HG02759 (cell line): ENCODE measurements around the gene LSM3.
"Not testable (repeated sequence)": the region's sequence is repeated elsewhere in the genome, so short reads cannot be mapped to it uniquely, and the experiment has no call there.

Experiments
- ATAC-seq: cut with Tn5 transposase; IDR thresholded peaks from one replicate; pipeline ENCODE4 v1.9.1; 2021; ENCODE audit warnings: mild to moderate bottlenecking, moderate library complexity; ENCODE audit not compliant: unreplicated experiment

LSM3 gene

DNA sequence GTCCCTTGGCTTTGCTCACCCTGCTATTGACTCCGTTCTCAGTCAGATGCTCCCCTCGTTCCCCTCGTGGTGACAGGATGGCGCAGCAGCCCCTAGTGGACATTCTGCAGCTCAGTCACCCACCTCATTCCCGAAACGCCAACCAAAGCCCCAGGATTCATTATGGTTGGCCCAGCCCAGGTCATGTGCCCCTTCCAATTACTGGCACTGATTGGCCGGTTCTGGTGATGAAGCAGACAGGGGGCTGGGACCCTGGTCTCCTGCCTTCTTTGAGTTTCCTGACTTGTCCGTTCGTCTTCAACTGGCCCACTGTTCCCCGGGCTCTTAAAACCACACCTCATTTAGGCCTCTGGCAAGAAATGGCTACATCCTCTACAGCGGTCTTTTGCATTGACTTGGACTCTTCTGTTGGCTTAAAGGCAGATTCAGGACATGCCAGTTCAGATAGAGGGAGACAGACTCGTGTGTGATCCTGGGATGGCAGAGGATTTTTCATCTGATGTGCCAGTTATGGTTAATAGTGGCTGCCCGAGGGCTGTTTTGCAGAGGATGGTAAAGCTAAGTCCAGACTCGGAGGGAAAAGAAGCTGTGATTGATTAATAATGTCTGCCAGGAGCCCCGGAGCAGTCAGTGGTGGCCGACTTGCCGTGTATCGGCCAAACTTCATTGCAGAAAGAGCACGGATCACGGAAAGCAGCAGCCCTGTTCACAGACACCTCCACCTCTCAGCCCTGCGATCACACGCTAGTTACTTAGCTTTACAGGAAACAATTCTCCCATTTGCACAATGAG lies 37.8 kb downstream of the LSM3 start:
- ATAC-seq = peak; percentile 88

DNA sequence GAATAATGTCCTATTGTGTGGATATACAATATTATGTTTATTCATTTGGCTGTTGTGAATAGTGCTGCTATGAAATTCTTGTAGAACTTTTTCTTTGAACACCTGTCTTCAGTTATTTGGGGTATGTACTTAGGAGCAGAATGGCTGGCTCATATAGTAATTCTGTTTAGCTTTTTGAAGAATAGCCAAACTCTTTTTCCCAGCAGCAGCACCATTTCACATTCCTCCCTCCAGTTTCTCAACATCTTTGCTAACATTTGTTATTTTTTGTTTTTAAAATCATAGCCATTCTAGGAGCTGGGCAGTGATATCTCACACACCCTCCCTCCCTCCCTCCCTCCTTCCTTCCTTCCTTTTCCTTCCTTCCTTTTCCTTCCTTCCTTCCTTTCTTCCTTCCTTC lies 39.7 kb downstream of the LSM3 start:
- no peak for ATAC-seq

DNA sequence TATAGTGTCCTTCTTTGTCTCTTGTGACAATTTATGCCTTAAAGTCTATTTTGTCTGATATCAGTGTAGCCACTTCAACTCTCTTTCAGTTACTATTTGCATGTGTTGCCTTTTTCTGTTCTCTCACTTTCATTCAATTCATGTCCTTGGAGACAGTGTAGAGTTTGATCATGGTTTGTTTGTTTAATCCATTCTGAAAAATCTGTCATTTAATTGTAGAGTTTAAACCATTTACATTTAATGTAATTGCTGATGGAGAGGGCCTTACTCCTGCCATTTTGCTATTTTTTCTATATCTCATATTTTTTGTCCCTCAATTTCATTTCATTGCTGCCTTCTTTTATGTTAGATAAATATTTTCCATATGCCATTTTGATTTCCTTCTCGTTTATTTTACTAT lies 42.3 kb downstream of the LSM3 start:
- ATAC-seq = no peak

DNA sequence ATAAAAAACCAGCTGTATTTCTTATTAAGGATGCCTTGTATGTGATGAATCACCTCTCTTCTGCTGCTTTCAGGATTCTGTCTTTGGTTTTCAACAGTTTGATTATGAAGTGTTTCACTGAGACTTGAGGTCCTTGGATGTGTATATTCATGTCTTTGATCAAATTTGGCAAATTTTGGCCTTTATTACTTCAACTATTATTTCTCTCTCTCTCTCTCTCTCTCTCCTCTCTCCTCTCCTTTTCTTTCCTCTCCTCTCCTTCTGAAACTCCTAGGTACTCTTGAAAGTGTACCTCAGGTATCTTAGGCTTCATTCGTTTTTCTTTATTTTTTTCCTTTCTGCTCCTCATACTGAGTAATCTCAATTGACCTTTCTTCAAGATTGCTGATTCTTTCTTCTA lies 43.3 kb downstream of the LSM3 start:
- ATAC-seq = no peak

DNA sequence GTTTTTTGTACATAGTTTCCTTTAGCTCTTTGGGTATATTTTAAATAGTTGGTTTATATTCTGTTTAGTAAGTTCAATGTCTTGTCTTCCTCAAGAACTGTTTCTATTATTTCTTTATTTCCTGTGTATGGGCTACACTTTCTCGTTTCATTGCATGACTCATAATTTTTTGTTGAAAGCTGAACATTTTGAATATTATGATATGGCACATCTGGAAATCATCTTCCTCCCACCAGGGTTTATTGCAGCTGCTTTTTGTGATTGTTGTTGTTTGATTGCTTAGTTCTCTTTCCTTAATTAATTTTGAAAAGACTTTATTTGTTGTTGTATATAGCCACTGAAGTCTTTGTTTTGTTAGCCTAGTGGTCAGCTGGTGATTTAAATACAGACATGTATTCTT lies 43.8 kb downstream of the LSM3 start:
- no peak for ATAC-seq

DNA sequence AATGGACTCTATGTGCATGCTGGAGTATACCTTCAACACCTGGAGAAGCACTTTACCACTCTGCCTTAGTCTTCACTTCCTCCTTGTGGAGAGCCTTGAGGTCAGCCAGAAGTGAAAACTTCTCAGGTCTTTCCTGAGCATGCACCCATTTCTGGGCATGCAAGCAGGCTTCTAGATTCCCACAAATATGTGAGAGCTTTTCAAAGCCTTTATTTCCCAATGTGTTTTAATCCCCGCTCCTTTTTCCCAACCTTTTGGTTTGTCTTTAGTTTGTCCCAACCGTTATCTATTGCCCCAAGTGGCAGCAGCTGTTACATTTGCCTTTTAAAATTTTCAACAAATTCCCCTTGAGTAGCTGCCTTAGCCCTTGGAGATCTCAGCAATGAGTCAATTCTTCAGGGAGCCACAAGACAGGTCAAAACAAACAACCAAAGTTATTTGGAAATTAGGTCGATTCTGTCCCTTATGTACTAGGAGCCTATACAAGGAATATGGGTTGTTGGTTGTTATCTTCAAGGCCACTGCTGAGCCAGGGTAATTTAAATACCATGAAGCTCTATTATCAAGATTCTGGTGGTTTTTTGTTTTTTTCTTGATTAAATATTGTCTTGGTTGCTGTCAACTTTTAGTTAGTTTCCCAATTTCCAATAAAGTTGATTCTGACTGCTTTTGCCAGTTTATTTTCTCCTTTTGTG lies 44.4 kb downstream of the LSM3 start:
- ATAC-seq = no peak

DNA sequence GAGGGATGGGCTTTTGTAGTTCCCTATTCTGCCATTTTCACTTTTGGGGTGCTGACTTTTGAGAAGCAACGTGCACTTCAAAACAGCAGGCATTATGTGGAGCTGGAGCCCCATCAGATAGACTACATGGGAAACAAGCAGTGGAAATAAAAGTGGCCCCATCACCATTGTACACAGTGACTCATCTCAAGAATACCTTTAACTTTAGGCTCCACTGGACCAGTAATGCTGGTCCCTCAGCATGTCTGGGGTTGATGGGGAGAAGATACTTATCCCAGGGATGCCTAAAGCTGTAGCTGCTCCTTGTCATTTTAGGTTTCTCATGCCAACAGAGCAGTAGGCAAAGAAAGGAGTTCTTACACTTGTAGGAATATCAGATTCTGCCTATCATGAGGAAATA lies 45.0 kb downstream of the LSM3 start:
- no peak for ATAC-seq

DNA sequence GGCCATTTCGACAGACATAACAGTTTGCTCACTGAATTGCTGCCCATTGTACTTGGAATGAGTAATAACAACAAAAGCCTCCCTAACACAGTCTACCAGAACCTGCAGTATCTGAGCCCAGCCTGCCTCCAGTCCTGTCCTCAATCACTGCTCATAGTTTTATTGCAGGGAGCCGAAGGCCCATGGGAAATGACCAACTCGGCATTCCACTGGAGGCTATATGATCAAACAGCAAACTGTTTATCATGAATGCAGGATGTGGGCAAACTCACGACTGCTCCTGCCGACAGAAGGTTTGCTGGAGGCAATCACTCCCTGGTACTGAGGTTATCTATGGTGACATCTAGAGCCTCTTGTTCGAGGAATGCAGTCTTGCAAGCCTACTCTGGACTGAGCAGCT lies 46.3 kb downstream of the LSM3 start:
- ATAC-seq = no peak

DNA sequence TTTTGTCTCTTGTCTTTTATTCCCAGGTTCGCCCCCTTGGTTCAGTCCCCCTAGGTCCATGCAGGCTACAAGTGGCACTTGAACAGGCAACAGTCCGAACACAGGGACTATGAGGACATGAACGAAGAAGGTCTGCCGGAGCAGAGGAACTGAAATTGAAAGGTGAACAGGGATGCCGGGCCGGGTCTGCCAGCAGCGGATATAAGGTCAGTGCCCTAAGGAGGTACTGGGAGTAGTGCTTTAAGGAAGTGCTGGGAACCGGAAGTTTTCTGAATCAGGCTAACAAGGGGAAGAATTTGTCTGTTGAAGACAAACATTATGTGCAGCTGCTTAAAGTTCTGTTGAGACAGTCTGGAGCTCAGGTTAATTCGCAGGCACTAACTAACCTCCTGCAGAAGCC lies 46.8 kb downstream of the LSM3 start:
- no peak for ATAC-seq

DNA sequence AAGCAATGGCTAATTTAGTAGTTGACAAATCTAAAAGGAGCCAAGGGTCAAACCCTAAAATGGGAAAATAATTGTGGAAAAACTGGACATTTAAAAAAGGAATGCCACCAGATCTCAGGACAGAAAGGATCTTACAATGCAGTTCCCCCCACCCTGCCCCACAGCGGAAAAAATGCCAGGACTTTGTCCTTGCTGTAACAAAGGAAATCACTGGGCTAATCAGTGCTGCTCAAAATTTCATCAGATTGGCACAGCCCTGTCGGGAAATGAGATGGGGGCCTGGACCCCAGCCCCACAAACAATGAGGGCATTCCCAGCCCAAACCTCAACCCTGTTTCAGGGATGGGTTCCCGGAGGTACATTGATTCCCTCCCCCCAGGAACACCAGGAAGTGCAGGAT lies 47.7 kb downstream of the LSM3 start:
- ATAC-seq = not testable (repeated sequence)

DNA sequence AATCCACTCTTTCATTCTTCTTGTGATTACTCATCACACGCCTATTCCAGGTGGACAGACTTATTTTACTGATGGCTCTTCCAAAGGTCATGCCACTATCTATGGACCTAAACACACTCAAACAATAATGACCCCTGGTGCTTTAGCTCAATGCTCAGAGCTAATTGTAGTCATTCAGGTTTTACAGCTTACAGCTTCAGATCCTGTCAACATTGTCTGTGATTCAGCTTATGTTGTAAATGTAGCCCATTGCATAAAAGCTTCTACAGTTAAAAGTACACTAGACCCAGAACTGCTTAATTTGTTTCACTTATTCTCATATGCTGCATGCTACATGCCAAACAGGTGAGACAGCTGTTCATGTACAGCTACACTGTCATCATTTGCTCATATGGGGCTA lies 49.2 kb downstream of the LSM3 start:
- ATAC-seq = no peak

DNA sequence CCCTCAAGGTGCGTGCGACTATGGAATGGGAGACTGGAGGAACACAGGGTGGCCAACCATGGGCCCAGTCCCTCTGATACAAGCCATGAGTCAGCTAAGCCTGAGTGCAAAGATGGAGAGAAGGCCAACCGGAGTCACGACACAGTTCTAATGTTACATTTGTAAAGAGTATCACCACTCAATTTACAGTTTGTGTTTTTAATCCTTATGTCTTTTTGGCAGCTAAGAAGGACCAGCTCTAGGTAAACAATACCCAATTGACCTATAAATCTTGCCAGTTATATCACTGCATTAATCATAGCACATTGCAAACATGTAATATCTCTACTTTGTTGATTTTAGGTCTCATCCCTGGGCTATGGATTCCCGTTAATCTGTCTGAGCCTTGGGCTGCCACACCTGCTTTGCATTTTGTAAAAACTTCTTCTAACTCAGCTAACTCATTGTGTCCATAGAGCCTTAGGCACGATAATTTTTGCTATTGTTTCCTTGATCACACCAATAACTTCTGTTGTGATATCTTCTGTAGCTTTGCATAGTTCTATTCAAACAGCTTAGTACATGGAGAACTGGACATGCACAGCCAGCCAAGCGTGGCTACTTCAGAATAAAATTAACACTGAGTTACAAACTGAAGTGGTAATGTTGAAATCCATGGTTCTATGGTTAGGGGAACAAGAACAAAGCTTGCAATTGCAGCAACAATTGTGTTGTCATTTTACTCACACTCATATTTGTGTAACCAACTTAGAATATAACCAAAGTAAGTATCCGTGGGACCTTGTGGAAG lies 50.3 kb downstream of the LSM3 start:
- ATAC-seq = no peak

DNA sequence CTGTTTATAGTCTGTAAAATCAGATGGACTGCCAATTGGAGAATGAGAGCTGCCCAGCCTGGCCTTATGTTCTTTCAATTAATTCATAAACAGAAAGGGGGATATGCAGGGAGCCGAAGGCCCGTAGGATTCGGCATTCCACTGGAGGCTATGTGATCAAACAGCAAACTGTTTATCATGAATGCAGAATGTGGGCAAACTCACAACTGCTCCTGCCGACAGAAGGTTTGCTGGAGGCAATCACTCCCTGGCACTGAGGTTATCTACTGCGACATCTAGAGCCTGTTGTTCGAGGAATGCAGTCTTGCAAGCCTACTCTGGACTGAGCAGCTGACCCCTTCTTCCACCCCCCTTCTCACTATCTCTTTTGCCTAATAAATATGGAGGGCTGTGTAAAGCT lies 51.1 kb downstream of the LSM3 start:
- ATAC-seq = not testable (repeated sequence)

DNA sequence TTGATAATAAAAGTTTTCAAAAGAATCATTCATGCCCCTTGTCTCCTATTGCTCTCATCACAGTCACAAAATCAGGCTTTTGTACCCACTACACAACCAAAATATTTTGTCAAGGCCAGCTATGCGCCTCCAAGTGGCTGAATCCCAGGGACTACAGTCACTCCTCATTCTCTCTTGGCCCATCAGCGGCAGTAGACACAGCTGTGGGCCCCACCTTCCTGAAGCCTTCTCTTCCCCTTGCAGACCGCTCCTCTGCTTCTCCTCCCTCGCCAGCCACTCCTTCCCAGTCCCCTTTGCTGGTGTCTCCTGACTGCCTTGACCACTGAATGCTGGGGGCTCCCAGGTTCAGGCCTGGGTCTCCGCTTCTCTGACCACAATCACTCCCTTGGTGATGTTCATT lies 52.1 kb downstream of the LSM3 start:
- ATAC-seq = no peak

DNA sequence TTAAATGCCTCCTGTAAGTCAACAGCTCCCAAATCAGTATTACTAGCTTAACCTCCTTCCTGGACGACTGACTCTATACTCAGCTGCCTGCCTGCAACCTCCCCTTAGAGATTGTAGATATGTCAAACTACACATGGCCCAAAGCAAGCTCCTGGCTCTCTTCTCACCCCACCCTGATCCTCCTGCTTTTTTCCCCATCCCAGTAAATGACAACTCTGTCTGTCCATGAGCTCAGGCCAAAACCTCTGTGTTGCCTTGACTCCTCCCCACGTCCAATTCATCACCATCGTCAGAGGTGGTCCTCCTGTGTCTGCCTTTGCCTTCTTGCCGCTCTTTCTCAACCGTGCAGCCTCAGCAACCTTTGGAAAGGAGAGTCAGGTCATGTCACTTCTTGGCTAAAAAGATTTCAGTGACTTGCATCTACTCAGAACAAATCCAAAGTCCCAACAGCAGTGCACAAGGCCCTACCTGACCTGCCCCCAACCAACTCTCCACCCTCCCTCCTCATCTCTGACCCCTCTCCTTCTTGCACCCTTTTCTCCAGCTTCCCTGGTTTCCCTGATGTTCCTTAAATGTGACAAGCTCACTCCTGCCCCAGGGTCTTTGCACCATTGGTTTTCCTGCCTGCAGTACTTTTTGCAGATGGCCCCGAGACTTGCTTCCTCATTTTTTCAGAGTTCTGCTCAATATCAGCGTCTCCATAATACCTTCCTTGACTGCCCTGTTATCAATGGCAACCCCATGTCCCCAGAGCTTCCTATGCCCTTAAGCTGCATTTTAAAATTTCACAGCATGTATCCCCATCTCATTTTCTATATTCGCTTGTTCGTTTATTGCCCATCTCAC lies 52.8 kb downstream of the LSM3 start:
- ATAC-seq = no peak

DNA sequence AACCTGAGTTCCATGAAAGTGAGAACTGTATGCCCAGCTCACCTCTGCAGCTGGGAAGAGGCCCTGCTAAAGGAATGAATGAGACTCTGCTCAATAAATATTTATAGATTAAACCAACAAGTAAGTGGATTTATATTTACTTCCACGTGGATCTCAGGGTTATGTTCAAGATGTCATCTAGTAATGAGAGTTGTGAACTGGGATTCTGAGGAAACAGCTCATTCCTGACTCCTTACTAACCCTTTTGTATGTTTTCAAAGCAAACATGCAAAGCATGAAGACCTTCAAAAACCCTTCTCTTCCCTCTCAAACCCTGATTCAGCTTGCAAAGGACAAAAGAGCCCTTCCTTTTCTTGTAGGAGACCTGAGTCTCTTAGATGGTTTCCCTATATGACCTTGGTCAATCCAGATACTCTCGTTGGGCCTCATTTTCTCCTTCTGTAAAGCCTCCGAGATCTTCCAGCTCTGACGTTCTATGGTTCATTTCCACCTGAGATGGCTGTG lies 53.4 kb downstream of the LSM3 start:
- ATAC-seq = no peak

DNA sequence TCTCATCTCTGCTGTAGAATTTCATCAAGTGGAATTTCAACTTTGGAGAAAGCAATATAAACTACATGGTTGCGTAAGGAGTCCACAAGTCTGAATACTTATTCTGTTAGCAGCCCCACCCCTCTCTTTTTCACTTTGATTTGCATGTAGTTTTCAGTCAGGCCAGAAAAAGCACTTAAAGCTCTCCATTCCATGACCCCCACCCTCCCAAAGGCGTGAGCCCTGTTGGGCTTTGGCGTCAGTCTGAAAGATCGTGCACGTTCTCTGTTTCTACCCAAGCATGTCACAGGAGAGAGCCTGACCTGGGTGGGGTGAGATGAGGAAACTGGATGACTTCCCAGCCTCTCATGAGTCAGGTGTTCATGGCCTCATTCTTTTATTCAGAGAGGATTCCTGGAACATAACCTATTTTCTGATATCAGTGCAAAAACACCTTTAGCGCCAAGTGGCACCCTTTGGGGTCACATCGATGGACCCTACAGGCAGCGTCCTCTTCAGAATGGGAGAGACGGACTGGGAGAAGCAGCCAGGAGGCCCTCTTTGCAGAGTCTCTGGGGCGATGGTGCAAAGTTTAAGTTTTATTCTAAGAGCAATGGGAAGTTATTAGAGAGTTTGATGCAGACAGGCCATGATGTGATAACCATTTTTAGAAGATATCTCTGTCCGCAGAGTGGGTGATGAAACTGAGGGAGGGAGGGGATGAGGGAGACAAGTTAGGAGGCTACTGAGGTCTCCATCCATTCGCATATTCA lies 55.8 kb downstream of the LSM3 start:
- no peak for ATAC-seq

DNA sequence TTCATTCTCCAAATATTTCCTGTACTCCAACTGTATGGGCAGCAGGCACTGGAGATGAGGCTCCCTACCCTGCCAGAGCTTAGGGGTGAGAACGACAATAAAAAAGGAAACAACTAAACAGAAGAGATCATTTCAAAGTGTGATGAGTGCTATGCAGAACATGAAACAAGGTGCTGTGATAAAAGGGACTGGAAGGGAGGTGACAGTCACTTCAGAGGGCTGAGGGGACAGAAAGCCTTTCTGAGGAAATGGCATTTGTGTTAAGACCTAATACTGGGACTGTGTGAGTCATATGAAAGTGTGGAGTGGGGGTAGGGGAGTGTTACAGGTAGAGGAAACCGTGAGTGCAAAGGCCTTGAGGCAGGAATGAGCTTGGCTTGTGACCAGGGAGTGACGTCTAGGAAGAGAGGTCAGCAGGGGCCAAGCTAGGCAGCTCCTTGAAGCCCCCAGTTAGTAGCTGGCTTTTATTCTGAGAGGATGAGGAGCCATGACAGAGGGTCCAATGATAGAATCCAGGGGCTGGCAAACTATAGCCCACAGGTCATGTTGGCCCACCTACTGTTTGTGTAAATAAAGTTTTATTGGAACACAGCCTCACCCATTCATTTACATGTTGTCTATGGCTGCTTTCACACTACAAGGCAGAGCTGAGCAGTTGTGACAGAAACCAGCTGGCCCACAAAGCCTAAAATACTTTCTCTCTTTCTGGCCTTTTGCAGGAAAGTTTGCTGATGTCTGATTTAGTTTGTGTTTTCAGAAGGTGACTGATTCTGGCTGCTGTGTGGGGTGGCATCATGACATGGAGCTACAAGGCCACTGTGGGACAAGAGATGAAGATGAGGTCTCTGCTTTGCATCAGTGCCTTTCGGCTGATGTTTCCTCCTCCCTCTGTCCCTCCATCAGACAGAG lies 56.6 kb downstream of the LSM3 start:
- no peak for ATAC-seq

DNA sequence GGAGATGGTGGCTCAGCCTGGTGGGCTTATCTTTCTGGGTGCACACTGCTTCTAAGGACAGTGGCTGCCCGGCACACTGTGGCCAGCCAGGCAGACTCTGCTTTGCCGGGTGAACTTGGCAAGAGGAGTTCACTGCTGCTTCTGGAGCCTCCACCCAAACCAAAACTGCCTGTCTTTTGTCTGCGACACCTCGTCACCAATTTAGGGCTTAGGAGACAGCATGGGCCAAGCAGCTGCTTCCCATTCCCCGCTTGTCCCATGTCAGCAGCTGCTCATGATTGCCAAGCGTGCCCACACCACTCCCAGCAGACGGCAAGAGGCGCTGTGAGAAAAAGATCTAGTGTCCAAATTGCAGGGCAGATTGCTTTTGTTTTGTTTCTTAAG lies 57.3 kb downstream of the LSM3 start:
- no peak for ATAC-seq
